GM12864 (cell line): Measurements from ENCODE around the gene CIAO2B.

Source experiments
- DNase-seq: peaks from one replicate; pipeline ENCODE4 v3.0.0-alpha.2; 2011; ENCODE audit warnings: low read depth
- H3K4me3 ChIP-seq: 2 replicates; pipeline ENCODE4 v1.5.1; 2011; ENCODE audit warnings: mild to moderate bottlenecking, low read depth, low read length, control low read depth
- CTCF ChIP-seq: IDR thresholded peaks from 2 replicates; pipeline ENCODE4 v1.5.1; 2011; ENCODE audit warnings: low read depth, mild to moderate bottlenecking, moderate library complexity, low read length, control low read depth, inconsistent platforms; ENCODE audit errors: missing control alignments

CIAO2B gene

GRCh38 chr16:66905633-66906539, 28.3 kb downstream of the CIAO2B start:
- DNase-seq: no peak
- H3K4me3 ChIP-seq: no peak overlapping the region

DNA sequence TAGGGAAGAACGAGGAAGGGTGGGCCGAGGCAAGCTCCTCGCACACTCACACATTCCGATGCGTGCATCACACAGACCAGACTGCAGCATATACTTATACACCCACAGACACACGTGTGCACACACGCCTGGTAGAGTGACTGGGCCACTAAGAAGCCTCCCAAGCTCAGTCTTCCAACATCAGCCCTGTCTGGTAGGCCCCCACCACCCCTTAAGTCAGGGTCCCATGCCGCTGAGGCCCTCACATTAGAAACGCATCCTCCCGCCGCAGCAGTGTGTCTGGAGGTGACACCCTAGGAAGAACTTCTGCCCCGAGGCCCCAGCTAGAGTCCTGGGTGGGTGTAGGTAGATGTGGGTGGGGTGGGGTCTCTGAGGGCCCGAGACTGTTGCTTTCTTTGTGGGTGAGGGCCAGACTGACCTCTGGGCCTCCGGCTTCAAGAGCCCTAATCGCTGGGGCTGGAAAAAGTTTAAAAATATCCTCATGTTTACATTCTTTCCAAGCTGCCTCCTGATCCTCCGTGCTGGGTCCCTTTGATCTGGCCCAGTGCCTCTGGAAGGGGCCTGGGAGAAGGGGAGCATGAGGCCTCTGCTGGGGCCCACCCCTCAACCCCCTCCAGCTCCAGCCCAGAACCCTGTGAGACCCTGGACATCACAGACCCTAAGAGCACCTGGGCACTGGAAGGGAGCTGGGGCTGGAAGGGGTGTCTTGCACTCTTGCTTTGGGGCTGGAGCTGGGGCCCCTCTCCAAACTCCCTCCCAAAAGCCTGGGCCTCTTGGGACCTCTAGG, 29.2 kb downstream of the CIAO2B start:
- H3K4me3 ChIP-seq: no peak overlapping the region
- DNase-seq: no peak
- no peak for TF ChIP-seq CTCF

More at GRCh38 chr16:66905633-66906539, 28.3 kb downstream of the CIAO2B start:
- no peak for TF ChIP-seq CTCF

DNA sequence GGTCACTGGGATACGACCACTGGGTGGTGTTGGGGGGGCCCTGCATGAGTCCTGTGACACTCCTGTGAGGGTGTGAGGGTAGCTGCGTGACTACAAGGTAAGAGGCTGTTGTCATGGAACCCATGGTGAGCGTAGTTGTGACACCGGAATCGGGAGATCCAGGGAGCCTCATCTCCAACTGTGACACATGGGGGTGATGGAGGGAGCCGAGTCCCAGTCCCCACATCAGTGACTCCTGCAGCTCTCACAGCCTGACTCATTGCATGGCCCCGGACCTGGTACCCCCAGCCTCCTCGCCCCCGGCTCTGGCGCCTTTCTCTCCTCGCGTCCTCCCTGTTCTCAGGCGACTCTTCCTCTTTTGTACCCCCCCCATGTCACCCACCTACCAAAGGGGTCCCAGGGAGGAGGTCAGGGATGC, 29.8 kb downstream of the CIAO2B start:
- no peak overlapping the region for H3K4me3 ChIP-seq
- no peak for TF ChIP-seq CTCF
- DNase-seq: no peak

- no peak for DNase-seq
- no peak for TF ChIP-seq CTCF
- H3K4me3 ChIP-seq: no peak overlapping the region
Observed at GRCh38 chr16:66903544-66904427, 30.4 kb downstream of the CIAO2B start.

- no peak overlapping the region for H3K4me3 ChIP-seq
- DNase-seq: no peak
- no peak for TF ChIP-seq CTCF
Observed at GRCh38 chr16:66902648-66903543, 31.3 kb downstream of the CIAO2B start.

- no peak overlapping the region for H3K4me3 ChIP-seq
- DNase-seq: no peak
- TF ChIP-seq CTCF: no peak
Observed at GRCh38 chr16:66901626-66902025, 32.6 kb downstream of the CIAO2B start.
